NT2/D1 (cell line): Measurements from ENCODE around the gene EDN3.

ENCODE experiments used
- DNase-seq: peaks from one replicate; pipeline ENCODE4 v3.0.0-alpha.2; 2011; ENCODE audit warnings: low read depth, low spot score
- H3K27me3 ChIP-seq: 2 replicates; pipeline ENCODE4 v1.6.0; 2011; ENCODE audit warnings: mild to moderate bottlenecking; ENCODE audit not compliant: insufficient read length, insufficient read depth
- H3K36me3 ChIP-seq: 2 replicates; pipeline ENCODE4 v1.6.1; 2011; ENCODE audit warnings: mild to moderate bottlenecking, low read length, mixed read lengths; ENCODE audit not compliant: insufficient read depth, insufficient read length
- H3K4me1 ChIP-seq: 2 replicates; pipeline ENCODE4 v1.5.1; 2011; ENCODE audit not compliant: insufficient read depth, insufficient read length
- H3K4me3 ChIP-seq: 2 replicates; pipeline ENCODE4 v1.5.1; 2011; ENCODE audit warnings: low read depth; ENCODE audit not compliant: insufficient read length
- H3K9ac ChIP-seq: 2 replicates; pipeline ENCODE4 v1.6.0; 2011; ENCODE audit warnings: low read depth; ENCODE audit not compliant: insufficient read length
- H3K9me3 ChIP-seq: 2 replicates; pipeline ENCODE4 v1.5.1; 2011; ENCODE audit warnings: mild to moderate bottlenecking, low read length; ENCODE audit not compliant: insufficient read depth
- SUZ12 ChIP-seq: IDR thresholded peaks from 2 replicates; pipeline ENCODE4 v1.6.1; 2011; ENCODE audit not compliant: insufficient read length, insufficient read depth; ENCODE audit errors: extremely low read depth
- YY1 ChIP-seq: IDR thresholded peaks from 2 replicates; pipeline ENCODE4 v1.6.1; 2011; ENCODE audit not compliant: insufficient read length, insufficient read depth
- ZNF274 ChIP-seq: IDR thresholded peaks from 2 replicates; pipeline ENCODE4 v1.6.1; 2011; ENCODE audit warnings: mild to moderate bottlenecking, low read depth, low read length

The EDN3 gene

DNA sequence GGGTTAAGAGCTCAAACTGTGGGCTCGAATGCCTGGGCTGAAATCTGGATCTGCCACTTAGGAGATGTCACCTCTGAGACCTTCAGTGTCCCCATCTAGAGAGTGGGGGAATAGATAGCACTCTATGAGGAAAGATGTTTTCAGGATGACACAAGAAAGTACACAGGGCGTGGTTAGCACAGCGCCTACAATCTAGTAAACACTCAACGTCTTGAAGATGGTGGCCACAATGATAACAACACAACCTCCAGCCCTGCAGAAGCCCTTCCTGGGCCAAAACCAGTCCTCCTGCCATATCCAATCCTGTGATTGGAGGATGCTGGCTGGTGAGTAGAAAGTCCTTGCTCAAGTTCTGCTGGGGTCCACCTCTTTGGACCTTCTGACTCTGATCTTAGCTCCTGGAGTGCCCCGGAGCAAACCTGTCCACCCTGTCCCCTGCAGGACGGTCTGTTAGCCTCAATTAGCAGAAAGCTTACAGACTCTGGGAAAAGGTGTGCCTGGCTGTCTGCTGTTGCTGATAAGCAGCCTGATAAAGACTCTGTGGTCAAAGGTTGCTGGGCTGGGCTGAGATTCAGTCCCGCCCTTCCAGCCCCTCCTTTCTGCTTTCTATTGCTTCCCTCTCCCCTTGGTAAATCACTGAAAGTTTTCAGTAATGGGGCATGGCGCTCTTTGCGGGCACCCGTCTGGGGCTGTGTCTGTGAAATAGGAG, 8.2 kb downstream of the EDN3 start:
- H3K9ac ChIP-seq: no peak overlapping the region
- TF ChIP-seq ZNF274: no peak
- TF ChIP-seq SUZ12: no peak
- no peak for TF ChIP-seq YY1

DNA sequence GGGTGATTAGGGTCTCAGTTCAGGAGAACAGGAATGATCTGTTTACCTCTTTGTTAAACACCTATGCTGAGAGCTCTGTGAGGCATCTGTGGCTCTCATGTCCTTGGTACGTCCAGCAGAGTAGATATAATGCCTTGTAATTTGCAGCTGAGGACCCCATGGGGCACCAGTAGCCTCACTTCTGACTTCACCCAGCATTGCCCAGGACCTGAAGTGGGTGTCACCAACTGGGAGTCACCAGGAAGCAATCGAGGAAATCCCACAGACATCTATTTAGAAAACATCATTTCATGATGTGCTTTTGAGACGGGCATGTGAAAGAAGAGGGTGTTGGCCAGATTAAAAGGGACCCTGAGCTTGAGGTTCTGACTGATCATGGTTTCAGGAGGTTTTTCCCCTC, 8.8 kb downstream of the EDN3 start:
- Histone ChIP-seq H3K4me1 (peaks cover 10% of the 10 kb centered on the region), H3K9me3 (no peaks in the 10 kb centered on the region; the same call in 1 of the 2 replicates), H3K9ac (no peak overlapping the region), H3K4me3 (no peak overlapping the region), H3K36me3 (no peaks in the 10 kb centered on the region), H3K27me3 (peaks cover 10% of the 10 kb centered on the region)
- no peak for DNase-seq
- no peak for TF ChIP-seq YY1
- TF ChIP-seq SUZ12: no peak
- TF ChIP-seq ZNF274: no peak

More for the DNA sequence above, 8.2 kb downstream of the EDN3 start:
- no peaks in the 10 kb centered on the region for H3K9me3 ChIP-seq
- peaks cover 15% of the 10 kb centered on the region for H3K27me3 ChIP-seq
- peaks cover 10% of the 10 kb centered on the region for H3K4me1 ChIP-seq
- H3K36me3 ChIP-seq: no peaks in the 10 kb centered on the region
- DNase-seq: no peak
- no peak overlapping the region for H3K4me3 ChIP-seq

- DNase-seq: no peak
- Histone ChIP-seq H3K9me3 (no peaks in the 10 kb centered on the region; the same call in 1 of the 2 replicates), H3K4me3 (no peak overlapping the region), H3K36me3 (no peaks in the 10 kb centered on the region), H3K9ac (no peak overlapping the region), H3K27me3 (peaks cover 2% of the 10 kb centered on the region), H3K4me1 (no peaks in the 10 kb centered on the region)
- TF ChIP-seq ZNF274: no peak
- TF ChIP-seq YY1: no peak
- TF ChIP-seq SUZ12: no peak
These were observed 14.6 kb downstream of the EDN3 start for GRCh38 chr20:59314997-59315396.

GRCh38 chr20:59316911-59317731, 16.7 kb downstream of the EDN3 start:
- Histone ChIP-seq H3K9ac (no peak overlapping the region), H3K27me3 (peaks cover 3% of the 10 kb centered on the region), H3K4me1 (no peaks in the 10 kb centered on the region), H3K9me3 (no peaks in the 10 kb centered on the region; the same call in 1 of the 2 replicates), H3K4me3 (no peak overlapping the region), H3K36me3 (no peaks in the 10 kb centered on the region)
- DNase-seq: no peak
- TF ChIP-seq SUZ12 (no peak), YY1 (no peak), ZNF274 (no peak)

DNA sequence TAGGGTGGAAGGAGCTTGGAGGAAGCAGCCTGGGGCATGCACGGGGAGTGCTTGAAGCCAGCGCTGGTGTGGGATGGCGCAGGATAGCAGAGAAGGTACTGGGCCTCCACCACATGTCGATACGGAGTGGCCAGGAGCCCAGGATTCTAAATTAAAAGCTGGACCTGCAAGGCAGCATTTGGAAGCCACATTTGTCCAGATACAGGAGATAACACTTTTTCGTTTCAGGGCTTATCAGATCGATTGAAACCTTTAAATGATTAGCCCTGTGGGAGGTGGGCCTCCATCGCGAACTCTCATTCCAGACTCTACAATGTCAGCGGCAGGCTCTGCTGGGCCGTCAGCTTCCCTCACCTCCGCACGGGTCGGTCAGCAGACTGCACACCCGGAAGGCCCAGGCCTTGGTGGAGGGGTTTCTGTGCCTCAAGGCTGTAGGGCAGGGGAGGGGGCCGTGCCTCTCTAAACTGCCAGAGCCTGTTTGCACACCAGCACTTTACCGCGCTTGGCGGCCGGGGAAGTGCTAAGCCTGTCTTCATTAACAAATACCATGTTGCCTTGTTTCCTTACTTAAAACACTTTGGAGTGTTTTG, 17.9 kb downstream of the EDN3 start:
- H3K4me1 ChIP-seq: no peaks in the 10 kb centered on the region
- peaks cover 3% of the 10 kb centered on the region for H3K27me3 ChIP-seq
- no peaks in the 10 kb centered on the region for H3K36me3 ChIP-seq
- no peak for TF ChIP-seq SUZ12
- TF ChIP-seq YY1: no peak
- TF ChIP-seq ZNF274: no peak
- H3K4me3 ChIP-seq: no peak overlapping the region
- H3K9ac ChIP-seq: no peak overlapping the region
- DNase-seq: no peak
- H3K9me3 ChIP-seq: no peaks in the 10 kb centered on the region; the same call in 1 of the 2 replicates

DNA sequence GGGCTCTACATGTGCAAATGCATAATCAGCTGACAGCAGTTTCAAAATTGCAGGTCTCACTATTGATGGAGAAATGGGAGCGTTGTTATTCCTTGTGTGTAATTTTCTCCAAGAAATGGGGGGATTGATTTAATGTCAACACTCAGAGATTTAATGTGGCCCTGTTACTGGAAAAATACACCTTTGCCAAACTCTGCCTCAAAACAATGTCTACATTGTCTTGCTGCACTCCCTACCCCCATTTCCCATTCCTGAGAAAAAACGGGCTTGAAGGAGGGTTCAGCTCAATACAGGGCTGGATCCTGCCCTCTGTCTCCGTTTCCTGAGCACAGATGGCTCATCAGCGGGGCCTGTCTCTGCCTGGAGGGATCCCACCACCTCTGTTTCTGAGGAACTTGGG, 18.4 kb downstream of the EDN3 start:
- Histone ChIP-seq H3K4me3 (no peak overlapping the region), H3K9ac (no peak overlapping the region), H3K4me1 (no peaks in the 10 kb centered on the region), H3K36me3 (no peaks in the 10 kb centered on the region), H3K27me3 (peaks cover 3% of the 10 kb centered on the region), H3K9me3 (no peaks in the 10 kb centered on the region; the same call in 1 of the 2 replicates)
- no peak for TF ChIP-seq ZNF274
- TF ChIP-seq SUZ12: no peak
- TF ChIP-seq YY1: no peak
- no peak for DNase-seq

- H3K9me3 ChIP-seq: no peaks in the 10 kb centered on the region
- TF ChIP-seq ZNF274 (no peak), SUZ12 (no peak), YY1 (no peak)
- no peak overlapping the region for H3K4me3 ChIP-seq
- DNase-seq: no peak
- H3K36me3 ChIP-seq: no peaks in the 10 kb centered on the region
- peaks cover 3% of the 10 kb centered on the region for H3K27me3 ChIP-seq
- H3K4me1 ChIP-seq: no peaks in the 10 kb centered on the region
- no peak overlapping the region for H3K9ac ChIP-seq
These were observed 20.0 kb downstream of the EDN3 start for GRCh38 chr20:59320426-59320825.
